Vein endothelial cell (primary cell): ENCODE data around the gene OPRL1. TPM values are rescaled to one million over a fixed set of nuclear protein-coding genes. Genes with fewer than 3 reads are reported as not detected.

Source experiments
- small RNA-seq: library from RNA; depleted of rRNA; stranded (forward); fragments of <200 nt; gene quantifications from one replicate; pipeline ENCODE3, GENCODE V24; 2012
- total RNA-seq: library from RNA; depleted of rRNA; stranded (reverse); fragments of >200 nt; gene quantifications from 2 replicates; pipeline ENCODE4 v1.2.3, GENCODE V29; 2012

Gene OPRL1
- total RNA-seq: 1.3 and 2.9 TPM in 2 replicates

DNA sequence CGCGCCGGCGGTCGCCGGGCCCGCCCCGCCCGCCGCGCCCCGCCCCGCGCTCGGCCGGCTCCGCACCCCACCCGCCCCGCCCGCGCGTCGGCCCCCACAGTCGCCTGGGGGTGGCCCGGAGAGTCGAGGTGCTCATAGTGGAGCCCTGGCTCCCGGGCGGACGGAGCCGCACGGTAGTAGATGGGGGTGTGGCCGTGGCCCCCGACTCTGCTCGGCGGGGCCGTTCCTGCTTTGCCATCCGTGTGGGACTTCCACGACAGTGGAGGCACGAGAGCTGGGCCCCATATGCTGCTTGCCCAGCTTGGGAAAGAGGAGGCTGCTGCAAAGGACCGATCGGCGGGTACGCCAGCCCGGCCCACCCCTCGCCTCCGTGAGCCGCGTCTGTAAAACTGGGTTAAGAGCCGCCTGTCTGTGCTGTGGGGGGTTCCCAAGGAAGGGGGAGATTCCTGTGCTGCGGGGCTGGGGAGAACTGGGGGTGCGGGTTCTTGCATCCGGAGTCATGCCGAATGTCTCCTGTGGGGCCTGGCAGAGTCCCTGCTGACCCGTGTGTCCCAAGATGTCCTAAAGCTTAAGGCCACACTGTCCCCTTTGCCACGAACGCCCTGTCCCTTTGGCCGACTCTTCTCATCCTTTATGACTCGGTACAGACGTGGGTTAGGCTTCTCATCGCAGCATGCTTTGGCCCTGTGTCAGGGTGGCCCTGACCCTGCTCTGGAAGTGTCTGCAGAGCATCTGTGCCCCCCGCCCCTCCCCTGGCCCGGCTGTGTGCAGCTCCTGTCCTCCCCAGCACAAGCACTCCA lies at the start of gene OPRL1:
TSS of gene OPRL1 (plus strand) at position 70 of the 800 bp plus-strand sequence. CDS start 12,639 bp downstream, outside the sequence.

DNA sequence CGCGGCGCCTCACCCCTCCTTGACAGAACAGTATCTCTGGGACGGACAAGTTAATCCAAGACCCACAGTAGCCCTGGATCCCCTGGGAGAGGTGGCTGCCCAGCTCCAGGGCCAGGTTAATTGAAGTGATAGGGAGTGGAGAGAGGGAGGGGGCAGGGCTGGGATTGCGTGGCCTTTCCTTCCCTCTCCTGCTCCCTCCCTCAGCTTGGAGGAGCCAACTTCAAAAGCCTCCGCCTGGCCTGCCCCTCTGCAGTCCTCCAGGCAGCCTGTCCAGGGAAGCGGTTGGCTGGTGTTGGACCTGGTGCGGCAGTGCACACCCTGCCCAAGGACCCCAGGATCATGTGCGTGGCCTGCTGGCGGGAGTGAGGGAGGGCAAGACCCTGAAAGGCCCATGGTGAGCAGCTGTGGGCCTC lies 43.9 kb upstream of the OPRL1 start, which contains the start of gene C20orf204:
TSS of gene C20orf204 (plus strand) at position 250 of the 413 bp plus-strand sequence. CDS start at position 392, 142 bp downstream.

DNA sequence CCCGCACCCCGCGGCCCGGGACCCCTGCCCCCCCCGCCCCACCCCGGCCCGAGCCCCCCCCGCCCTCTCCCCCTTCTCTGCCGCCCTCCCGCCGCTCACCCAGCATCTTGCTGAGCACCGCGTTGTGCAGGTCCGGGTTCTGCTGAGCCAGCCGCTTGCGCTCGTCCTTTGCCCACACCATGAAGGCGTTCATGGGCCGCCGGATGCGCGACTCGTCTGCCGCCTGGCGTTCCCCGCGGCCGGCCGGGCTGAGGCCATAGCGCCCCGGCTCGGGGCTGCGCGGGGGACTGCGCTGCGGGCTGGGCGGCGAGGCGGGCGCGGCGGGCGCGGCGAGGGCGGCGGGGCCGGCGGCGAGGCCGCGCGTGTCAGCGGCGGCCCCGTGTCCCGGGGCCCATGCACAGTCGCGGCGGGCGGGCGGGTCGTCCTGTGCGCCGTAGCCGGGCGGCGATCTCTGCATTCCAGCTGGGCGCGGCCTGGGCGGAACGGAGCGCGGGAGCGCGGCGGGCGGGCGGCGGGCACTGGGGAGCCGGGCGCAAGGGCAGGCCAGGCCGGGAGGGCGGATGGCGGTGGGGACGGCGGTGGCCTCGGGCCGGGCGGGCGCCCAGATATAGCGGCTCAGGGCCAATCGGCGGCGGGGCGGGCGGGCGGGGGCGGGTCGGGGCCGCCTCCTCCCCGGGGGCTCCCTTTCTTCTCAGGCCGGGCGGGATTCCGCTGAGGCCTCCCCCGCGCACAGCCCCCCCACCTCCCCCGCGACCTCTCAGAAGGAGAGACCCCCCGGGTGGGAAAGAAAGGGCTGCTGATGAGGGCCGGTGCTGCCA lies 30.6 kb upstream of the OPRL1 start, which contains the start of gene SOX18:
TSS of gene SOX18 (minus strand) at position 580 of the 818 bp plus-strand sequence. CDS start at position 457, 123 bp downstream.

DNA sequence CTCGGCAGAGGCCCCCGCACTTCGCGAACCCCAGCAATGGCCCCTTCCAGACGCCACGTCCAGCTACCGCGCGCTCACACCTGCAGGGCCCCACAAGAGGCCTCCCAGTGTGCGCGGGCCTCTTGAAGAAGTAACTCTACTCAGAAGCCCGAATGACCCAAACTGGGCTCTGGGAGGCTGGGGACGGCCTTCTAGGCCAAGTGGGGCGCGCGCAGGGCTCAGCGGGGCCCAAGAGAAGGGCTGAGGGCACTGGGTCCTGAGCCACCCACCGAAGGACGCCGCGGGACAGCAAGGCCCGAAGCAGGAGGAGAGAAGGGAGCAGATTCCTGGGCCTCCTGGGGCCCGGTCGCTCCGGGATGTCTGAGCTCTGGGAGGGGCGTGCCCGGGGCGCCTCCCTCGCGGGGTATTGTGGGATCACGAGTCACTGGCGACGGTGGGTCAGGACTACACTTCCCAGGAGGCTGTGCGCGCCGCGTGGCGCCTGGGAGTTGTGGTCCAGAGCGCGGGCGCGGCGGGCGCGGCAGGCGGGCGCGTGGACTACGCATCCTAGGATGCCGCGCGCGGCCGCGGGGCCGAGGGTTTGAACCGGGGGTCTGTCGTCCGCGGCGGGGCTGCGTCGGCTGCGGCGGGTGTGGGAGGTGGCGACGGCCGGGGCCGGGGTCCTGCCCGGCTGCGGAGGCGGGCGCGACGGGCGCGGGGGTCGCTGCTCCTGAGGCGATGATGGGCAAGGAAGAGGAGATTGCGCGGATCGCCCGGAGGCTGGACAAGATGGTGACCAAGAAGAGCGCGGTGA lies 17.1 kb upstream of the OPRL1 start, which contains the start of gene TCEA2:
TSS of gene TCEA2 (plus strand) at position 603 of the 793 bp plus-strand sequence. CDS start at position 718, 115 bp downstream.

DNA sequence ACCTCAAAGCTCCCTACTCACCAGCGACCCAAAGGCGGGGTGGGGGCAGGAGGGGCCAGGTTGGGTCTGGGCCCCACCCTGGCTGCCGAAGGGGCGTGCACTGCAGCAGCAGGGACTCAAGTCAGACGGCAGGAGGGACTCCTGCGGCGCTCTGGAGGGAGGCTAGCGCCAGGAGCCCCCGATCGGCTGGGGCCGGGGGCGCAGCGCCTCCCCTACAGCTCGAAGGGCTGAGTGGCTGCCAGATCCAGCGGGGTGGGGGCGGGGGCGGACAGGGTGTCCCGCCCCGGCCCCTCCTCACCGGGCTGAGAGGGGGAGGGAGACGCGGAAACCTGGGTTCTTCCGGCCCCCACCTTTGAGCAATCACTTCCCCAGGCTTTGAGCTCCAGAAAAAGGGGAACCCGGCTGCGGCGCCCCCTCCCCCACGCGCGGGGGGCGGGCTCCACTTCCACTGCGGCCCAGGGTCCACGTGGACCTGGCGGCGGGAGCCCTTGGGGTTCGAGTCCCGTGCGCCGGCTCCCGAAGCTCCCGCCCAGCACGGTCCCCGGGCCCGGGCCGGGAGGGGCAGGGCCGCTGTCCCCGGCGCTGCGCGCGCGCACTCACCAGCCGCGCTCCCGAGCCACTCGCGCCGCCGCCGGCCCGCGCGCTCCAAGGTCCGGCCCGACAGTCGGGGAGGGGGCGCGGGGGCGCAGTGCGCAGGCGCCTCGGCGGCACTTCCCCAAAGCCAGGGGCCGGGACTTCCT lies 439 bp upstream of the OPRL1 start, which contains the start of gene RGS19:
TSS of gene RGS19 (minus strand) at position 246 of the 740 bp plus-strand sequence. CDS start 2,632 bp downstream, outside the sequence.

DNA sequence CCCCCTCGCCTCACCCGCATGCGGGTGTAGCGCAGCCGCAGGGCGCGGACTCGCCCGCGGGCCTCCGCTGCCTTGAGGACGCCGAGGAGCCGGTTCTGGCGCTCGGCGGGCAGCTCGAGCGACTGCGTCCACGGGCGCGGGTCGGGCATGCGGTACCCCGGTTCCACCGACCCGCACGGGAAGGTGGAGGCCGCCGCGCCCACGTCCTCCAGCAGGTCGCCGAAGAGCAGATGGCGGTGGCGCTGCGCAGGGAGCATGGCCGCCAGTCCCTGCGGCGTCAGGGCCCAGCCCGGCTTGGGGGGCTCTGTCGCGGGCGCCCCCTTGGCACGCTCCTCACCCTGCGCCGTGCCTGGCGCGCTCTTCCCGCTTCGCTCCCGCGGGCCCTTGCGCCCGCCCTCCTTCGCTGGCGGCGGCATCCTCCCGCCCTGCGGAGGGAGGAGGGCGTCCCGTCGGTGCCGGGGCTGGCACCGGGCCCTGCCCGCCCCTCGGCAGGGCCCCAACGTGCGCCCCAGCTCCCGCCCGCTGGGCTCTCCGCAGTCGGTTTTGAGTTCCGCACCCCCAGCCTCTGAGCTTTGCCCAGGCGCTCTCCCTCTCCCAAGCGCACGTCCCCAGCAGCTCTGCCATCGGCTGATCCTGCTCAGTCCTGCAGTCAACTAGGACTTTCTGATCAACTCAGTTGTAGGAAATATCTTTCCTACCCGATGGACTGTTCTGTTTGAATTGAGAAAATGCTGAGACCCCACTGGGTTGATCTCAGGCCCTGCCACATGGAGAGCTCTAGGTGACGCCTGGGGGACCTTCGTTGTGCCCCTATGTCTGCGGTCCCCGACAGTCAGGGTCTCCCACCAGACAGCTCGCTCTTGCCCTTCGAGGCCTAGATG lies 4.2 kb downstream of the OPRL1 start, which contains the start of gene LKAAEAR1:
TSS of gene LKAAEAR1 (minus strand) at position 595 of the 881 bp plus-strand sequence. CDS start at position 416, 179 bp downstream.

DNA sequence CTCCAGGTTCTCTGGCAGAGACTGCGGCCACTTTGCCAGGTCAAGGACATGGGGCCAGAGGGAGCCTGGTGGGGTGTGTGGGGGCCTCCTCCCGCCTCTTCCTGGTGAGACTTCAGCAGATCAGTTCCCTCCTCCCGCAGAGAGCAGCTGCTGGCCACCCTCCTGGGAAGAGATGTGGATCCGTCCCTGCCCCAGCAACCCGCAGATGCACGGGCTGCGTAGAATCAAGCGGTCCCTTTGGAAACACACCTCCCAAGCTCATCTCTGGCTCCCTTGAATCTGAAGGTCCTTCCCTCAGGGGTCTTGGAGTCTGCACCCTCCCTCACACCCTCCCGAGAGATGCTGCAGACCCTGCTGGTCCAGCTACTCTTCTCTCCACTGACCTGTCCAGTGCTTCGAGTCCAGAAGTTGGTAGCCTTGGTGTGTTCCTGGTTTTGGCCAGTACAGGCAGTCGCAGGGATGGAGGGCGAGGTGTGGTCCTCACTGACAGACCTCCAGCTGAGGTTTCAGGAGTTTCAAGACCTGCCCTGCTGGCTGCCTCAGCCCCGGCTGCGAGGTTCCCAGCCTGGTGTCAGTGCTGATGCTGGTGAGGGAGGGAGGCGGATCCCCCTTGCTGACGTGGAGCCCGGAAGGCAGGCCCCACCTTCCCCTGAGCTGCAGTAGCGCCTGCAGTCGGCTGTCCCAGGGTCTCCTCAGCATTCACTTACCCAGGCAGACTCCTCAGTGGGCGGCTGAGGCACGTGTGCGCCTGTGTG lies 27.3 kb downstream of the OPRL1 start, which contains the start of gene NPBWR2:
TSS of gene NPBWR2 (minus strand) at position 585 of the 755 bp plus-strand sequence. CDS start 734 bp downstream, outside the sequence.

Small RNAs within 50 kb of the gene (small RNA-seq; reads per million reads assigned to genes)
- gene AL355803.1 (not detected), gene MIR6813 (1.2 reads per million, percentile 64 among the genes with 10 or more reads in this experiment)

Other genes starting within 250 kb of the OPRL1 start
- gene ZBTB46, start 248.8 kb upstream of the OPRL1 start, total RNA-seq: 13.1 and 14.4 TPM in 2 replicates
- gene ABHD16B, start 218.6 kb upstream of the OPRL1 start, total RNA-seq: not detected in 2 replicates
- gene TPD52L2, start 214.8 kb upstream of the OPRL1 start, total RNA-seq: 153 and 174 TPM in 2 replicates
- gene DNAJC5, start 185.0 kb upstream of the OPRL1 start, total RNA-seq: 89.5 and 96.4 TPM in 2 replicates
- gene UCKL1, start 123.7 kb upstream of the OPRL1 start, total RNA-seq: 32.4 and 37.9 TPM in 2 replicates
- 18.9 and 22.9 TPM in 2 replicates for gene ZNF512B, start 110.2 kb upstream of the OPRL1 start, total RNA-seq
- 3.7 and 6.5 TPM in 2 replicates for gene SAMD10, start 100.4 kb upstream of the OPRL1 start, total RNA-seq
- 66.8 and 80.7 TPM in 2 replicates for gene PRPF6, start 99.0 kb upstream of the OPRL1 start, total RNA-seq
- 3.6 and 3.9 TPM in 2 replicates for gene C20orf204, start 43.9 kb upstream of the OPRL1 start, total RNA-seq
- 52.4 and 56.8 TPM in 2 replicates for gene SOX18, start 30.4 kb upstream of the OPRL1 start, total RNA-seq
- gene TCEA2, start 16.9 kb upstream of the OPRL1 start, total RNA-seq: 25.5 and 43.8 TPM in 2 replicates
- 28.9 and 29.7 TPM in 2 replicates for gene RGS19, start 564 bp upstream of the OPRL1 start, total RNA-seq
- gene LKAAEAR1, start 4.3 kb downstream of the OPRL1 start, total RNA-seq: 0.33 TPM in 1 of 2 replicates, not detected in the other
- gene NPBWR2, start 27.5 kb downstream of the OPRL1 start, total RNA-seq: not detected in 2 replicates
- not detected in 2 replicates for gene MYT1, start 84.4 kb downstream of the OPRL1 start, total RNA-seq
- 37.2 and 39.2 TPM in 2 replicates for gene PCMTD2, start 175.7 kb downstream of the OPRL1 start, total RNA-seq